ENCODE measurements around the gene MELK. TPM values are rescaled to one million over a fixed set of nuclear protein-coding genes. Genes with fewer than 3 reads are reported as not detected.

Gene MELK
- total and polyA plus RNA-seq, 12 donors, result 0.12 to 11.4 (median 0.75) TPM

DNA sequence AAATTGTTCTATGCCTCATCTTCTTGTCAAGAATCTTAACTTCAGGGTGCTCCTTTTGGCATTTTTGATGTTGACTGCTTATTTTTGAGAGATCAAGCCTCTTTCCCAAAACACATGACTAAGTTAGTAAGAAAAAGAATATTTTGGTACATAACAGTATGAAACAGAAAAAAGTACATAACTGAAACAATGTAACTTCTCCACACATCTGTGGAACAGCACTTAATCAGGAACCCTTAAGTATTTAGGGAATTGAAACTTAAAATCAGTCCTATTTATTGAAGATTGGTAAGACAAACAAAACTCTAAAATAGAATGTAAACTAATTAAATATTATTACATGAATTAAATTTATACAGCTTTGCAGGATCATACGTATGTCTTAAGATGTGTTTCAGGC lies 103.4 kb downstream of the MELK start:
- no peak for TF ChIP-seq POLR2A (IDR thresholded peaks at IDR 0.05)
- TF ChIP-seq, protein P1, sequence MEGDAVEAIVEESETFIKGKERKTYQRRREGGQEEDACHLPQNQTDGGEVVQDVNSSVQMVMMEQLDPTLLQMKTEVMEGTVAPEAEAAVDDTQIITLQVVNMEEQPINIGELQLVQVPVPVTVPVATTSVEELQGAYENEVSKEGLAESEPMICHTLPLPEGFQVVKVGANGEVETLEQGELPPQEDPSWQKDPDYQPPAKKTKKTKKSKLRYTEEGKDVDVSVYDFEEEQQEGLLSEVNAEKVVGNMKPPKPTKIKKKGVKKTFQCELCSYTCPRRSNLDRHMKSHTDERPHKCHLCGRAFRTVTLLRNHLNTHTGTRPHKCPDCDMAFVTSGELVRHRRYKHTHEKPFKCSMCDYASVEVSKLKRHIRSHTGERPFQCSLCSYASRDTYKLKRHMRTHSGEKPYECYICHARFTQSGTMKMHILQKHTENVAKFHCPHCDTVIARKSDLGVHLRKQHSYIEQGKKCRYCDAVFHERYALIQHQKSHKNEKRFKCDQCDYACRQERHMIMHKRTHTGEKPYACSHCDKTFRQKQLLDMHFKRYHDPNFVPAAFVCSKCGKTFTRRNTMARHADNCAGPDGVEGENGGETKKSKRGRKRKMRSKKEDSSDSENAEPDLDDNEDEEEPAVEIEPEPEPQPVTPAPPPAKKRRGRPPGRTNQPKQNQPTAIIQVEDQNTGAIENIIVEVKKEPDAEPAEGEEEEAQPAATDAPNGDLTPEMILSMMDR (IDR thresholded peaks at IDR 0.05), result no peak
- H3K27me3 ChIP-seq, result no peaks in the 10 kb centered on the region
- H3K9me3 ChIP-seq (replicated peaks in 1 of 3), result no peaks in the 10 kb centered on the region
- H3K27ac ChIP-seq, result no peak overlapping the region
- no peak for DNase-seq
- intact Hi-C loops (cut with DNase I), result no loop called here
- H3K4me1 ChIP-seq (replicated peaks in 1 of 2), result no peaks in the 10 kb centered on the region
- no peak overlapping the region for H3K4me3 ChIP-seq
- WGBS, 4 donors, result 91 to 100% (median 94%) methylated on average over 1 of the region's 1 CpG
- no peaks in the 10 kb centered on the region for H3K36me3 ChIP-seq (replicated peaks in 1 of 2)

DNA sequence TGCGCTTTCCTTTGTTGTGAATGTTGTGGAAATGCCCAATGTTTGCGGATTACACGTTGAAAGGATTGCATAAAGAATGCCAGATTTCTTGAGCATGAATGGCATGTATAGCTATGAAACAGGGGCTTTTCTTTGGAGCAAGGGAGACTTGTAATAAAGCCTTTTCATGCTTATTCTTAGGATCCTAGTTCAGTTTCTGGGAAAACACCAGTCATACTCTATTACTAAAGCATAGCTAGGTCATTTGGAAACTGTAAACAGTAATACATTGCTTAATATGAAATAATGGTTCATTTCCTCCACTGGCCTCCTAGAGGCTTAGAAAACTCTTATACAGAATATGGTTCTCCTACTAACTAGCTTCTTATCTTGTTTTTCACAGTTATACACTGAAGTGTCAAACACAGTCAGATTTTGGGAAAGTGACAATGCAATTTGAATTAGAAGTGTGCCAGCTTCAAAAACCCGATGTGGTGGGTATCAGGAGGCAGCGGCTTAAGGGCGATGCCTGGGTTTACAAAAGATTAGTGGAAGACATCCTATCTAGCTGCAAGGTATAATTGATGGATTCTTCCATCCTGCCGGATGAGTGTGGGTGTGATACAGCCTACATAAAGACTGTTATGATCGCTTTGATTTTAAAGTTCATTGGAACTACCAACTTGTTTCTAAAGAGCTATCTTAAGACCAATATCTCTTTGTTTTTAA lies 104.2 kb downstream of the MELK start:
- no peaks in the 10 kb centered on the region for H3K27me3 ChIP-seq
- TF ChIP-seq, protein P1 (IDR thresholded peaks at IDR 0.05), result no peak
- no peak for TF ChIP-seq POLR2A (IDR thresholded peaks at IDR 0.05)
- no peak overlapping the region for H3K27ac ChIP-seq
- no peak for DNase-seq
- WGBS, 4 donors, result 79 to 92% (median 88%) methylated on average over 8 of the region's 8 CpGs
- H3K4me1 ChIP-seq (replicated peaks in 1 of 2), result no peaks in the 10 kb centered on the region
- intact Hi-C loops (cut with DNase I), result no loop called here
- no peak overlapping the region for H3K4me3 ChIP-seq
- H3K36me3 ChIP-seq (replicated peaks in 1 of 2), result no peaks in the 10 kb centered on the region
- peaks cover 0 to 4% (median 0%) of the 10 kb centered on the region in 3 donors for H3K9me3 ChIP-seq (replicated peaks in 1 of 3)

DNA sequence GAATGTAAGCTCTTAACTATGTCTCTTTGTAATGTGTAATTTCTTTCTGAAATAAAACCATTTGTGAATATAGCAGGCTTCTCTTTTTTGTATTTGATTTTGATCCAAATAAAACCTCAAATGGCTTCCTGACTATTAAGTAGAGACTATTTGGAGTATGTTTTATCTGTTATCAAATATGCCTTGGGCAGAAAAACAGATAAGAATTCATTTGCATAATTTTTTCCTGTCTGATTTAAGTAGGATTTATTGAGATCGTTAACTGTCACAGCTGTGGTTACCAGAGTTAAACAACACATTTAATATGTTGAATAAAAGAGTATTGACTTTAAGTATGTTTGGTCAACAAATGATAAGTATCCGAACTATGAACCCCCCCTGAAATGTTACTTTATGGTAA lies 104.9 kb downstream of the MELK start:
- no peak overlapping the region for H3K27ac ChIP-seq
- TF ChIP-seq, protein P1 (IDR thresholded peaks at IDR 0.05), result no peak
- no peak for TF ChIP-seq POLR2A (IDR thresholded peaks at IDR 0.05)
- no peaks in the 10 kb centered on the region for H3K36me3 ChIP-seq (replicated peaks in 1 of 2)
- intact Hi-C loops (cut with DNase I), result no loop called here
- no peak for DNase-seq
- H3K4me3 ChIP-seq, result no peak overlapping the region
- no peaks in the 10 kb centered on the region for H3K27me3 ChIP-seq
- peaks cover 0 to 10% (median 0%) of the 10 kb centered on the region in 3 donors for H3K9me3 ChIP-seq (replicated peaks in 1 of 3)
- H3K4me1 ChIP-seq (replicated peaks in 1 of 2), result no peaks in the 10 kb centered on the region
- 73 to 86% (median 82%) methylated on average over 2 of the region's 2 CpGs for WGBS, 4 donors

DNA sequence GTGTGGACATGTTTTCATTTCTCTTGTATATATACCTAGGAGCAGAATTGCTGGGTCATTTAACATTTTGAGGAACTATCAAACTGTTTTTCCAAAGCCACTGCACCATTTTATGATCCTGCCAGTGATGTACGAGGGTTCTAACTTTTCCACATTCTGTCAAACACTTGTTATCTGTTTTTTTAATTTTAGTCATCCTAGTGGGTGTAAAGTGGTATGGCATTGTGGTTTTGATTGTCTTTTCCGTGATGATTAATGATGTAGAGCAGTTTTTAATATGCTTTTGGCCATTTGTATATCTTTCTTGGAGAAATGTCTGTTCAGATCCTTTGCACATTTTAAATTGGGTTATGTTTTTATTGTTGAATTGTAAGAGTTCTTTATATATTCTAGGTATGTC lies 107.0 kb downstream of the MELK start:
- TF ChIP-seq POLR2A (IDR thresholded peaks at IDR 0.05), result no peak
- TF ChIP-seq, protein P1 (IDR thresholded peaks at IDR 0.05), result no peak
- WGBS, 4 donors, result 81 to 88% (median 86%) methylated on average over 2 of the region's 2 CpGs
- no peaks in the 10 kb centered on the region for H3K36me3 ChIP-seq (replicated peaks in 1 of 2)
- no peak overlapping the region for H3K27ac ChIP-seq
- no peak overlapping the region for H3K4me3 ChIP-seq
- no peaks in the 10 kb centered on the region for H3K27me3 ChIP-seq
- H3K9me3 ChIP-seq (replicated peaks in 1 of 3), result peaks cover 0 to 10% (median 0%) of the 10 kb centered on the region in 3 donors
- DNase-seq, result no peak
- intact Hi-C loops (cut with DNase I), result no loop called here
- no peaks in the 10 kb centered on the region for H3K4me1 ChIP-seq (replicated peaks in 1 of 2)
